ENCODE measurements around the gene KCNJ10. TPM values are rescaled to one million over a fixed set of nuclear protein-coding genes. Genes with fewer than 3 reads are reported as not detected.

Gene KCNJ10
- total and polyA plus RNA-seq, 2 of the 13 experiments (the other 11 are each of a cell fraction or from before 2014, with no cell fraction given): 4.4 to 10.3 TPM

- TF ChIP-seq THAP8 (CRISPR knock-in tag; IDR thresholded peaks at IDR 0.05; ENCODE audit: borderline replicate concordance) (no peak), FOXC1 (CRISPR knock-in tag; IDR thresholded peaks at IDR 0.05; ENCODE audit: borderline replicate concordance) (no peak), ZFP36L2 (CRISPR knock-in tag; IDR thresholded peaks at IDR 0.05) (no peak), UBTF (CRISPR knock-in tag; IDR thresholded peaks at IDR 0.05) (peak; percentile 39; the same call in 1 of the 2 replicates), ARID4A (CRISPR knock-in tag; IDR thresholded peaks at IDR 0.05; ENCODE audit: borderline replicate concordance) (peak; percentile 67; the same call in 1 of the 2 replicates), TGIF2 (CRISPR knock-in tag; IDR thresholded peaks at IDR 0.05) (no peak), NPAS2 (CRISPR knock-in tag; IDR thresholded peaks at IDR 0.05; ENCODE audit: borderline replicate concordance) (no peak), ZNF468 (CRISPR knock-in tag; IDR thresholded peaks at IDR 0.05) (no peak), KDM5B (CRISPR knock-in tag; IDR thresholded peaks at IDR 0.05; ENCODE audit: borderline replicate concordance) (no peak), ZNF569 (CRISPR knock-in tag; IDR thresholded peaks at IDR 0.05; ENCODE audit: borderline replicate concordance) (no peak), SP5 (CRISPR knock-in tag; IDR thresholded peaks at IDR 0.05; ENCODE audit: borderline replicate concordance, low read depth) (peak; percentile 96), CCAR2 (optimal IDR thresholded peaks at IDR 0.05; ENCODE audit: low read depth, low read length) (peak; percentile 29), ZSCAN9 (CRISPR knock-in tag; IDR thresholded peaks at IDR 0.05; ENCODE audit: borderline replicate concordance) (no peak; the same call in 1 of the 2 replicates), DBP (CRISPR knock-in tag; IDR thresholded peaks at IDR 0.05; ENCODE audit: not compliant biosample characterization) (no peak), ZNF331 (CRISPR knock-in tag; IDR thresholded peaks at IDR 0.05) (peak; percentile 26; the same call in 1 of the 2 replicates), U2AF2 (IDR thresholded peaks at IDR 0.05; ENCODE audit: low read depth, low read length) (no peak), IRX3 (CRISPR knock-in tag; IDR thresholded peaks at IDR 0.05; ENCODE audit: borderline replicate concordance, low read depth) (no peak), ZNF296 (CRISPR knock-in tag; conservative IDR thresholded peaks at IDR 0.05) (no peak), SIX1 (CRISPR knock-in tag; IDR thresholded peaks at IDR 0.05; ENCODE audit: borderline replicate concordance) (peak; percentile 37; the same call in 1 of the 2 replicates), TRIM24 (CRISPR knock-in tag; IDR thresholded peaks at IDR 0.05) (no peak), BRCA1 (CRISPR knock-in tag; IDR thresholded peaks at IDR 0.05) (no peak), RXRA (CRISPR knock-in tag; IDR thresholded peaks at IDR 0.05) (peak; percentile 92)
These were observed 16.2 kb downstream of the KCNJ10 start (continued) for GRCh38 chr1:160053548-160054365.

All from HepG2 (cell line).